Mammary epithelial cell (primary cell): ENCODE results near the gene TYW1B.

Source experiments
- CTCF ChIP-seq, 2 donors: IDR thresholded peaks in 1 of 2; conservative IDR thresholded peaks in 1 of 2; 2 replicates each; pipeline ENCODE4 v1.5.1; 2011 to 2012; ENCODE audit warnings: inconsistent platforms in 2 of 2, low read length in 2 of 2, mild to moderate bottlenecking in 2 of 2, control low read depth in 1 of 2, low read depth in 1 of 2; ENCODE audit not compliant: insufficient read depth in 1 of 2; ENCODE audit errors: extremely low read depth in 1 of 2
- EZH2 ChIP-seq: IDR thresholded peaks from 2 replicates; pipeline ENCODE4 v1.6.1; 2012; ENCODE audit warnings: low read length, inconsistent platforms, borderline replicate concordance

- no peak for TF ChIP-seq CTCF (conservative IDR thresholded peaks at IDR 0.05 in 1 of 2, IDR thresholded peaks at IDR 0.05 in 1 of 2; ENCODE audit: extremely low read depth in 1 of 2, insufficient read depth in 1 of 2, low read depth in 1 of 2, low read length in 2 of 2)
- TF ChIP-seq EZH2, result no peak
These were observed 22.2 kb downstream of the TYW1B start for GRCh38 chr7:72805526-72806494.
